Measurements from ENCODE around the gene FOXD4L3.
"Not testable (repeated sequence)": the region's sequence is repeated elsewhere in the genome, so short reads cannot be mapped to it uniquely, and the experiment has no call there.

FOXD4L3 gene

GRCh38 chr9:68343992-68344391 lies 41.3 kb downstream of the FOXD4L3 start:
- not testable (repeated sequence) for DNase-seq (ENCODE audit: low read depth, low spot score)

- not testable (repeated sequence) for DNase-seq (ENCODE audit: low read depth, low spot score)
Measured at GRCh38 chr9:68351689-68352088, 49.0 kb downstream of the FOXD4L3 start.

All from activated naive CD8-positive, alpha-beta T cell treated with anti-CD3 and anti-CD28 coated beads, Interleukin-2, amount 50 U/mL, for 16 hours (primary cell).